ENCODE measurements around the gene EIF3B.

- TF ChIP-seq CTCF (IDR thresholded peaks at IDR 0.05) (no peak), POLR2A (IDR thresholded peaks at IDR 0.05) (no peak)
Observed at GRCh38 chr7:2313450-2314208, 41.0 kb upstream of the EIF3B start.
